K562 (cell line): ENCODE measurements around the gene RARA. TPM values are rescaled to one million over a fixed set of nuclear protein-coding genes. Genes with fewer than 3 reads are reported as not detected.

Experiments
- CBX8 ChIP-seq: fragments of 200-600 bp; sonication (generic); IDR thresholded peaks from 2 replicates; pipeline ENCODE4 v1.6.1; 2012; ENCODE audit warnings: borderline replicate concordance, mixed run types, low read depth, mild to moderate bottlenecking, moderate library complexity, mixed read lengths, low read length, control low read depth, inconsistent platforms; ENCODE audit not compliant: poor library complexity, severe bottlenecking; ENCODE audit errors: extremely low read depth
- GATA2 ChIP-seq: sonication (generic); formaldehyde crosslinking; IDR thresholded peaks from 2 replicates; pipeline ENCODE4 v1.4.0; 2020; ENCODE audit warnings: mild to moderate bottlenecking, missing genetic modification reagents
- SMAD4 ChIP-seq: fragments of 250-450 bp; sonication (Bioruptor Pico); conservative IDR thresholded peaks from 2 replicates; pipeline ENCODE4 v1.8.0; 2021; ENCODE audit warnings: inconsistent platforms, mild to moderate bottlenecking, moderate library complexity
- YBX1 ChIP-seq: fragments of 450-650 bp; IDR thresholded peaks from 2 replicates; pipeline ENCODE4 v1.7.1; 2016; ENCODE audit warnings: mild to moderate bottlenecking
- polyA plus RNA-seq, 8 experiments: library from polyadenylated mRNA; depleted of rRNA in 4 of 8; stranded (reverse) in 5 of 8; unstranded in 3 of 8; fragments of >200 nt; fragmentation: Nextera tagmentation in 2 of 8; fragmentation: Illumina TruSeq in 1 of 8; extraction: Ambion mirVana in 2 of 8; extraction: Trizol in 1 of 8; gene quantifications; 2 replicates each; pipeline versions ENCODE4 v1.2.1 to v1.2.3, GENCODE V29; 2011 to 2014; ENCODE audit warnings: inconsistent platforms in 1 of 8, missing spikeins in 1 of 8
- total RNA-seq, 7 experiments: library from RNA; depleted of rRNA in 6 of 7; stranded (reverse); fragments of >200 nt in 6 of 7; fragmentation: Illumina TruSeq in 2 of 7; extraction: Trizol in 2 of 7; gene quantifications; 2 replicates each; pipeline versions ENCODE4 v1.2.1 to v1.2.3, GENCODE V29; 2011 to 2021; ENCODE audit warnings: low replicate concordance in 1 of 7
- TF ChIP-seq, protein P1 (sequence below), 3 experiments: fragments of 200-800 bp in 1 of 3; fragments of 250-450 bp in 1 of 3; fragments of 450-650 bp in 1 of 3; sonication (Bioruptor Pico) in 1 of 3; sonication (Bioruptor generic) in 1 of 3; formaldehyde crosslinking in 1 of 3; IDR thresholded peaks; 2 replicates each; pipeline versions ENCODE4 v1.6.1 to v1.8.0; 2016 to 2022; ENCODE audit warnings: mild to moderate bottlenecking in 2 of 3, missing genetic modification characterization in 2 of 3, missing compliant biosample characterization in 1 of 3, moderate library complexity in 1 of 3
- TF ChIP-seq, protein P2 (sequence below): fragments of 450-650 bp; formaldehyde crosslinking; IDR thresholded peaks from 2 replicates; pipeline ENCODE4 v1.4.0; 2022; ENCODE audit warnings: missing genetic modification characterization
- TF ChIP-seq, protein P3 (sequence below): fragments of 450-650 bp; IDR thresholded peaks from 2 replicates; pipeline ENCODE4 v1.6.1; 2017; ENCODE audit warnings: antibody characterized with exemption
- TF ChIP-seq, protein P4 (sequence below), 2 experiments: IDR thresholded peaks in 1 of 2; conservative IDR thresholded peaks in 1 of 2; 2 replicates each; pipeline ENCODE4 v1.6.1; 2016; ENCODE audit warnings: low read depth in 2 of 2, mild to moderate bottlenecking in 1 of 2, missing compliant biosample characterization in 1 of 2, missing genetic modification characterization in 1 of 2, moderate library complexity in 1 of 2
- TF ChIP-seq, protein P5 (sequence below), 3 experiments: IDR thresholded peaks in 2 of 3; conservative IDR thresholded peaks in 1 of 3; 2 replicates each; pipeline ENCODE4 v1.5.1; 2011 to 2012; ENCODE audit warnings: low read length in 3 of 3, mild to moderate bottlenecking in 3 of 3, control low read depth in 2 of 3, improper control_type of control experiment in 1 of 3, inconsistent platforms in 1 of 3, low read depth in 1 of 3, mixed read lengths in 1 of 3, moderate library complexity in 1 of 3; ENCODE audit not compliant: insufficient read depth in 2 of 3

The RARA gene
- total and polyA plus RNA-seq, 9 of the 15 experiments (the other 6 are each of a cell fraction or from before 2014, with no cell fraction given): 0.10 to 28.0 (median 7.9) TPM

DNA sequence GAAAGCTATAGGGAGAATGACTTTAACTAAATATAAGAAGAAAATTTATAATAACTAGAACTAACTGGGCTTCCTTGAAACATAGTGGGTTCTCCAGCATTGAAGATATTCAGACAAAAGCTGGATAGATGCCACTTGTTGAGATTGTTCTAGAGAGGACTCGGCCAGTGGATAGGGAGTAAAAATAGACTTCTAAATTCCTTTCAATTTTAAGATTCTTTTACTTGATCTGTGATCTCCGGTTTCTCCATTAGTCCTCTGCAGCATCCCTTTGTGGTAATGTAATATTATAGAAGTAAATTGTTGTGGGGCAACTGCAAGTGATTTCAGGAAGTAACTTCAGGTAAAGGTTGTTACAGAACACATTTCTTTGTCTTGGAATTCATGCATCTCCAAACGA lies 10.3 kb upstream of the RARA start (continued):
- TF ChIP-seq SMAD4 (CRISPR knock-in tag) (no peak), YBX1 (no peak), GATA2 (no peak), CBX8 (no peak)
- TF ChIP-seq, protein P1, sequence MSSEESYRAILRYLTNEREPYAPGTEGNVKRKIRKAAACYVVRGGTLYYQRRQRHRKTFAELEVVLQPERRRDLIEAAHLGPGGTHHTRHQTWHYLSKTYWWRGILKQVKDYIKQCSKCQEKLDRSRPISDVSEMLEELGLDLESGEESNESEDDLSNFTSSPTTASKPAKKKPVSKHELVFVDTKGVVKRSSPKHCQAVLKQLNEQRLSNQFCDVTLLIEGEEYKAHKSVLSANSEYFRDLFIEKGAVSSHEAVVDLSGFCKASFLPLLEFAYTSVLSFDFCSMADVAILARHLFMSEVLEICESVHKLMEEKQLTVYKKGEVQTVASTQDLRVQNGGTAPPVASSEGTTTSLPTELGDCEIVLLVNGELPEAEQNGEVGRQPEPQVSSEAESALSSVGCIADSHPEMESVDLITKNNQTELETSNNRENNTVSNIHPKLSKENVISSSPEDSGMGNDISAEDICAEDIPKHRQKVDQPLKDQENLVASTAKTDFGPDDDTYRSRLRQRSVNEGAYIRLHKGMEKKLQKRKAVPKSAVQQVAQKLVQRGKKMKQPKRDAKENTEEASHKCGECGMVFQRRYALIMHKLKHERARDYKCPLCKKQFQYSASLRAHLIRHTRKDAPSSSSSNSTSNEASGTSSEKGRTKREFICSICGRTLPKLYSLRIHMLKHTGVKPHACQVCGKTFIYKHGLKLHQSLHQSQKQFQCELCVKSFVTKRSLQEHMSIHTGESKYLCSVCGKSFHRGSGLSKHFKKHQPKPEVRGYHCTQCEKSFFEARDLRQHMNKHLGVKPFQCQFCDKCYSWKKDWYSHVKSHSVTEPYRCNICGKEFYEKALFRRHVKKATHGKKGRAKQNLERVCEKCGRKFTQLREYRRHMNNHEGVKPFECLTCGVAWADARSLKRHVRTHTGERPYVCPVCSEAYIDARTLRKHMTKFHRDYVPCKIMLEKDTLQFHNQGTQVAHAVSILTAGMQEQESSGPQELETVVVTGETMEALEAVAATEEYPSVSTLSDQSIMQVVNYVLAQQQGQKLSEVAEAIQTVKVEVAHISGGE (CRISPR knock-in tag; IDR thresholded peaks at IDR 0.05): no peak
- TF ChIP-seq, protein P2, sequence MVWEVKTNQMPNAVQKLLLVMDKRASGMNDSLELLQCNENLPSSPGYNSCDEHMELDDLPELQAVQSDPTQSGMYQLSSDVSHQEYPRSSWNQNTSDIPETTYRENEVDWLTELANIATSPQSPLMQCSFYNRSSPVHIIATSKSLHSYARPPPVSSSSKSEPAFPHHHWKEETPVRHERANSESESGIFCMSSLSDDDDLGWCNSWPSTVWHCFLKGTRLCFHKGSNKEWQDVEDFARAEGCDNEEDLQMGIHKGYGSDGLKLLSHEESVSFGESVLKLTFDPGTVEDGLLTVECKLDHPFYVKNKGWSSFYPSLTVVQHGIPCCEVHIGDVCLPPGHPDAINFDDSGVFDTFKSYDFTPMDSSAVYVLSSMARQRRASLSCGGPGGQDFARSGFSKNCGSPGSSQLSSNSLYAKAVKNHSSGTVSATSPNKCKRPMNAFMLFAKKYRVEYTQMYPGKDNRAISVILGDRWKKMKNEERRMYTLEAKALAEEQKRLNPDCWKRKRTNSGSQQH: no peak
- TF ChIP-seq, protein P3, sequence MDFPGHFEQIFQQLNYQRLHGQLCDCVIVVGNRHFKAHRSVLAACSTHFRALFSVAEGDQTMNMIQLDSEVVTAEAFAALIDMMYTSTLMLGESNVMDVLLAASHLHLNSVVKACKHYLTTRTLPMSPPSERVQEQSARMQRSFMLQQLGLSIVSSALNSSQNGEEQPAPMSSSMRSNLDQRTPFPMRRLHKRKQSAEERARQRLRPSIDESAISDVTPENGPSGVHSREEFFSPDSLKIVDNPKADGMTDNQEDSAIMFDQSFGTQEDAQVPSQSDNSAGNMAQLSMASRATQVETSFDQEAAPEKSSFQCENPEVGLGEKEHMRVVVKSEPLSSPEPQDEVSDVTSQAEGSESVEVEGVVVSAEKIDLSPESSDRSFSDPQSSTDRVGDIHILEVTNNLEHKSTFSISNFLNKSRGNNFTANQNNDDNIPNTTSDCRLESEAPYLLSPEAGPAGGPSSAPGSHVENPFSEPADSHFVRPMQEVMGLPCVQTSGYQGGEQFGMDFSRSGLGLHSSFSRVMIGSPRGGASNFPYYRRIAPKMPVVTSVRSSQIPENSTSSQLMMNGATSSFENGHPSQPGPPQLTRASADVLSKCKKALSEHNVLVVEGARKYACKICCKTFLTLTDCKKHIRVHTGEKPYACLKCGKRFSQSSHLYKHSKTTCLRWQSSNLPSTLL: no peak
- TF ChIP-seq, protein P4, sequence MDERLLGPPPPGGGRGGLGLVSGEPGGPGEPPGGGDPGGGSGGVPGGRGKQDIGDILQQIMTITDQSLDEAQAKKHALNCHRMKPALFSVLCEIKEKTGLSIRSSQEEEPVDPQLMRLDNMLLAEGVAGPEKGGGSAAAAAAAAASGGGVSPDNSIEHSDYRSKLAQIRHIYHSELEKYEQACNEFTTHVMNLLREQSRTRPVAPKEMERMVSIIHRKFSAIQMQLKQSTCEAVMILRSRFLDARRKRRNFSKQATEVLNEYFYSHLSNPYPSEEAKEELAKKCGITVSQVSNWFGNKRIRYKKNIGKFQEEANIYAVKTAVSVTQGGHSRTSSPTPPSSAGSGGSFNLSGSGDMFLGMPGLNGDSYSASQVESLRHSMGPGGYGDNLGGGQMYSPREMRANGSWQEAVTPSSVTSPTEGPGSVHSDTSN (CRISPR knock-in tag; IDR thresholded peaks at IDR 0.05; ENCODE audit: low read depth): no peak
- TF ChIP-seq, protein P4 (tag; conservative IDR thresholded peaks at IDR 0.05; ENCODE audit: low read depth): no peak
- TF ChIP-seq, protein P5, sequence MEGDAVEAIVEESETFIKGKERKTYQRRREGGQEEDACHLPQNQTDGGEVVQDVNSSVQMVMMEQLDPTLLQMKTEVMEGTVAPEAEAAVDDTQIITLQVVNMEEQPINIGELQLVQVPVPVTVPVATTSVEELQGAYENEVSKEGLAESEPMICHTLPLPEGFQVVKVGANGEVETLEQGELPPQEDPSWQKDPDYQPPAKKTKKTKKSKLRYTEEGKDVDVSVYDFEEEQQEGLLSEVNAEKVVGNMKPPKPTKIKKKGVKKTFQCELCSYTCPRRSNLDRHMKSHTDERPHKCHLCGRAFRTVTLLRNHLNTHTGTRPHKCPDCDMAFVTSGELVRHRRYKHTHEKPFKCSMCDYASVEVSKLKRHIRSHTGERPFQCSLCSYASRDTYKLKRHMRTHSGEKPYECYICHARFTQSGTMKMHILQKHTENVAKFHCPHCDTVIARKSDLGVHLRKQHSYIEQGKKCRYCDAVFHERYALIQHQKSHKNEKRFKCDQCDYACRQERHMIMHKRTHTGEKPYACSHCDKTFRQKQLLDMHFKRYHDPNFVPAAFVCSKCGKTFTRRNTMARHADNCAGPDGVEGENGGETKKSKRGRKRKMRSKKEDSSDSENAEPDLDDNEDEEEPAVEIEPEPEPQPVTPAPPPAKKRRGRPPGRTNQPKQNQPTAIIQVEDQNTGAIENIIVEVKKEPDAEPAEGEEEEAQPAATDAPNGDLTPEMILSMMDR (IDR thresholded peaks at IDR 0.05 in 2 of 3, conservative IDR thresholded peaks at IDR 0.05 in 1 of 3; ENCODE audit: insufficient read depth in 2 of 3, low read depth in 1 of 3, low read length in 3 of 3): no peak
